CD4-positive, alpha-beta memory T cell (primary cell): ENCODE measurements around the gene OPCML. TPM values are rescaled to one million over a fixed set of nuclear protein-coding genes. Genes with fewer than 3 reads are reported as not detected.

Experiments
- CTCF ChIA-PET: fragments of 350-600 bp; sonication (Branson Sonifier 250); formaldehyde crosslinking; loops from one replicate; lab custom pipeline; 2021; ENCODE audit warnings: inconsistent platforms; ENCODE audit not compliant: partially characterized antibody; lab: Charles Lee
- POLR2A ChIA-PET: fragments of 350-600 bp; sonication (Branson Sonifier 250); formaldehyde crosslinking; loops from one replicate; lab custom pipeline; 2021; ENCODE audit not compliant: partially characterized antibody; lab: Charles Lee
- DNase-seq, 5 donors: peaks; one replicate each; pipeline versions ENCODE4 v3.0.0 to v3.0.0-alpha.2; 2020 to 2022; ENCODE audit warnings: mixed read lengths in 1 of 5
- H3K27ac ChIP-seq: one replicate; pipeline ENCODE4 v1.7.0; 2013; ENCODE audit warnings: low read depth, low read length
- H3K27me3 ChIP-seq: 2 replicates; pipeline ENCODE4 v1.7.0; 2013; ENCODE audit warnings: mild to moderate bottlenecking, low read length, moderate library complexity; ENCODE audit not compliant: insufficient read depth
- H3K36me3 ChIP-seq: 2 replicates; pipeline ENCODE4 v1.7.0; 2013; ENCODE audit warnings: mild to moderate bottlenecking, low read length, moderate library complexity; ENCODE audit not compliant: insufficient read depth
- H3K4me1 ChIP-seq: 2 replicates; pipeline ENCODE4 v1.7.0; 2013; ENCODE audit warnings: mild to moderate bottlenecking, low read length, moderate library complexity; ENCODE audit not compliant: insufficient read depth
- H3K4me3 ChIP-seq, 2 donors: one replicate each; pipeline ENCODE4 v1.7.0; 2013; ENCODE audit warnings: low read length in 2 of 2, mild to moderate bottlenecking in 1 of 2
- H3K9me3 ChIP-seq, 2 donors: one replicate each; pipeline ENCODE4 v1.7.0; 2013; ENCODE audit warnings: low read length in 2 of 2, control low read depth in 1 of 2; ENCODE audit not compliant: control insufficient read depth in 1 of 2
- H3K27ac Mint-ChIP-seq, 7 donors: one replicate each; pipeline ENCODE4 v1.8.0; 2020 to 2021; ENCODE audit warnings: mixed read lengths in 7 of 7, mild to moderate bottlenecking in 6 of 7, inconsistent platforms in 3 of 7, moderate library complexity in 3 of 7
- H3K27me3 Mint-ChIP-seq, 2 donors: one replicate each; pipeline ENCODE4 v1.8.0; 2020 to 2021; ENCODE audit warnings: mixed read lengths in 2 of 2
- H3K36me3 Mint-ChIP-seq, 2 donors: one replicate each; pipeline ENCODE4 v1.8.0; 2020 to 2021; ENCODE audit warnings: mixed read lengths in 2 of 2, inconsistent platforms in 1 of 2, mild to moderate bottlenecking in 1 of 2
- H3K4me1 Mint-ChIP-seq, 4 donors: one replicate each; pipeline ENCODE4 v1.8.0; 2020 to 2021; ENCODE audit warnings: mixed read lengths in 4 of 4, mild to moderate bottlenecking in 1 of 4
- H3K4me3 Mint-ChIP-seq, 8 donors: one replicate each; pipeline ENCODE4 v1.8.0; 2020 to 2021; ENCODE audit warnings: mixed read lengths in 8 of 8, mild to moderate bottlenecking in 7 of 8, moderate library complexity in 6 of 8, inconsistent platforms in 3 of 8
- H3K9me3 Mint-ChIP-seq, 8 donors: one replicate each; pipeline ENCODE4 v1.8.0; 2020 to 2021; ENCODE audit warnings: mixed read lengths in 8 of 8, mild to moderate bottlenecking in 5 of 8, inconsistent platforms in 3 of 8, moderate library complexity in 1 of 8
- intact Hi-C: fragments of 100-400 bp; cut with micrococcal nuclease; formaldehyde crosslinking; loops from one replicate; pipeline ENCODE4 v1.15.1; 2023
- polyA plus RNA-seq, 2 donors: library from polyadenylated mRNA; unstranded; fragments of 300-500 nt; fragmentation: Illumina TruSeq; gene quantifications; one replicate each; pipeline ENCODE4 v1.2.3, GENCODE V29; 2021
- total RNA-seq, 2 experiments: library from RNA; stranded (reverse); gene quantifications; one replicate each; pipeline ENCODE4 v1.2.3, GENCODE V29; 2021

Gene OPCML
- total and polyA plus RNA-seq, 4 experiments from 2014 or later = not detected

DNA sequence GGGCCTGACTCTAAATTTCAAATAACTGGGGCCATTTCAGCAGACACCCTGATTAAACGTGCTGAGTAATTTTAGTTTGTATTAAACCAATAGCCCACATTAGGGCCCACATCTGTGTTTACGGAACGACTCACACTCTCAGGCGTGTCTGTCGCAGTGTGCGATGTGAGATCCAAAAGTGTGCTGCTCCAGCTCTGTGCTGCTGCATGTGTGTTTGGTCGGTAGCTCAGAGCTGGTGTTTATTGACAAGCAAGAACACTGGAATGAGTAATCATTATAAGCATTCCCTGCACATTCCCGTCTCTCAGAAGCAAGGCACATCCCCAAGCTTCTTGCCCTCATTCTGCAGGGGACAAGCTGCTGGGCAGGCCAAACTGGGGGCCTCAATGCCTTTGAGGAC is 7.8 kb downstream of the OPCML start:
- no peak overlapping the region for H3K4me3 Mint-ChIP-seq

DNA sequence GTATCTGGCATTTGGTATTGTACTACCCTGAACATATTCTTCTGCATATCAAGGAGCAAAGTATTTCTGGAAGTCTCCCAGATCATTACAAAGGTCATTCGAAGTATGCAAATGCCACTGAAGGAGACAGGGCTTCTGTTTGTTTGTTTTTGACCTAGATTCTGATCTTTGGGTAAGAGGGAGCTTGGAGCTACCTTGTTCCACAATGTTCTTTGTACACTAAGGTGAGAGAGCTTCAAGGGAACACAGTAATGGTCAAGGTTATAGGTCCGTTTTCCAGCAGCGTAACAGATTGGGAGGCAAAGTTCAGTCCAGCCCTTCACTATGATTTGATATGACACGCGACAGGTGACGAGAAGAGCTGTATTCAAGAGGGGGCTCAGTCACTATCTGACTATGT is 10.0 kb downstream of the OPCML start:
- H3K27ac Mint-ChIP-seq = no peak overlapping the region
- ChIA-PET CTCF (no interaction called here), POLR2A (no interaction called here)
- no peak for DNase-seq
- no peak overlapping the region for H3K4me3 ChIP-seq
- intact Hi-C loops = no loop called here
- no peak overlapping the region for H3K4me3 Mint-ChIP-seq
- peaks cover 0 to 3% (median under 1%) of the 10 kb centered on the region in 8 donors for H3K9me3 Mint-ChIP-seq
- no peaks in the 10 kb centered on the region for H3K36me3 Mint-ChIP-seq
- H3K27ac ChIP-seq = no peak overlapping the region
- no peaks in the 10 kb centered on the region for H3K4me1 Mint-ChIP-seq
- H3K36me3 ChIP-seq = no peaks in the 10 kb centered on the region
- no peaks in the 10 kb centered on the region for H3K27me3 ChIP-seq
- H3K27me3 Mint-ChIP-seq = no peaks in the 10 kb centered on the region
- H3K4me1 ChIP-seq = no peaks in the 10 kb centered on the region
- H3K9me3 ChIP-seq = no peaks in the 10 kb centered on the region

More for the DNA sequence above, 7.8 kb downstream of the OPCML start:
- intact Hi-C loops = no loop called here
- Mint-ChIP-seq H3K4me1 (no peaks in the 10 kb centered on the region), H3K27me3 (peaks cover 6 to 8% of the 10 kb centered on the region in 2 donors), H3K27ac (no peak overlapping the region), H3K9me3 (peaks cover 0 to 3% (median 0%) of the 10 kb centered on the region in 8 donors), H3K36me3 (no peaks in the 10 kb centered on the region)
- Histone ChIP-seq H3K4me1 (no peaks in the 10 kb centered on the region), H3K36me3 (no peaks in the 10 kb centered on the region), H3K9me3 (no peaks in the 10 kb centered on the region), H3K27ac (no peak overlapping the region), H3K27me3 (no peaks in the 10 kb centered on the region), H3K4me3 (no peak overlapping the region)
- CTCF ChIA-PET = no interaction called here
- no peak for DNase-seq
- POLR2A ChIA-PET = no interaction called here

DNA sequence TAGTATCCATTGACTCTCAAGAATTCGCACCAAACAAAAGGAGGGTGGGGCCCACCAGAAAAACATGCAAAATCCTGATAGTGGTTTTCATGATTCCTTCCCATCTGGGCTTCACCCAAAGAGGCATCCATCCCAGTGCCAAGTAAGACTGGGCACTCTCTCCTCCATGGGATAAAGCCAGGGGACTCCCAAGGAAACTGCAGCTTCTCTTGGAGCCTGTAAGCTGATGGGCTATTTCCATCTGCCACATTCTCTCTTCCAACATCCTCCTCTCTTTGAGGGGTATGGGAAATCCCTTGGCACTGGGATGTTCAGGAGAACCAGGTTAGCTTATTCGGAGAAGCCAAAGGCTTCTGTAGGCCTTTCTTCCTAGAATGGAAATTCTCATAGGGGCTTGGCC is 10.8 kb downstream of the OPCML start:
- Mint-ChIP-seq H3K4me1 (no peaks in the 10 kb centered on the region), H3K4me3 (no peak overlapping the region), H3K27me3 (no peaks in the 10 kb centered on the region), H3K27ac (no peak overlapping the region), H3K36me3 (no peaks in the 10 kb centered on the region), H3K9me3 (peaks cover 0 to 3% (median under 1%) of the 10 kb centered on the region in 8 donors)
- no peak overlapping the region for H3K27ac ChIP-seq
- DNase-seq = no peak
- no peaks in the 10 kb centered on the region for H3K4me1 ChIP-seq
- H3K27me3 ChIP-seq = no peaks in the 10 kb centered on the region
- intact Hi-C loops = no loop called here
- H3K9me3 ChIP-seq = no peaks in the 10 kb centered on the region
- H3K4me3 ChIP-seq = no peak overlapping the region
- ChIA-PET CTCF (no interaction called here), POLR2A (no interaction called here)
- H3K36me3 ChIP-seq = no peaks in the 10 kb centered on the region

DNA sequence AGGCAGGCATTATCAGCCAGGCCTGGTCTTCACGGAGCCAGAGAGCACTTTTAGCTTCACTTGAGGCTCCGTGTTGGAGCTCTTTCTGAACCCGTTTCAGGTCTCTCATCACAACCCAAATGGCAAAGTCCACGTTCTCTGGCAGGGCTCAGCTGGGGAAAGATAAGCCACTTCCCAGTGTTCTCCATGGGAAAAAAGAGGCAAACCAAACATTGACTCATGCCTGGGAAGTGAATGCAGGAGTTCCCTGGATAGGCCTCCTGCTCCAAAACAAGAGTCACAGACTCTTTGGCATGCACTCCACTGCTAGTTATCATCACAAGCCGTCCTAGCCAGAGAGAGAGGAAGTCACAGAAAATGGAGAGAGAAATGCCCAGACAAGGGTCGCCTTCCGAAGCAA is 11.6 kb downstream of the OPCML start:
- no peaks in the 10 kb centered on the region for H3K36me3 ChIP-seq
- ChIA-PET POLR2A (no interaction called here), CTCF (no interaction called here)
- no peak overlapping the region for H3K4me3 ChIP-seq
- no peaks in the 10 kb centered on the region for H3K4me1 ChIP-seq
- no peaks in the 10 kb centered on the region for H3K9me3 ChIP-seq
- Mint-ChIP-seq H3K4me1 (no peaks in the 10 kb centered on the region), H3K9me3 (peaks cover 0 to 2% (median under 1%) of the 10 kb centered on the region in 8 donors), H3K4me3 (no peak overlapping the region), H3K27me3 (no peaks in the 10 kb centered on the region), H3K27ac (no peak overlapping the region), H3K36me3 (no peaks in the 10 kb centered on the region)
- no peak for DNase-seq
- no peaks in the 10 kb centered on the region for H3K27me3 ChIP-seq
- no peak overlapping the region for H3K27ac ChIP-seq
- intact Hi-C loops = no loop called here

DNA sequence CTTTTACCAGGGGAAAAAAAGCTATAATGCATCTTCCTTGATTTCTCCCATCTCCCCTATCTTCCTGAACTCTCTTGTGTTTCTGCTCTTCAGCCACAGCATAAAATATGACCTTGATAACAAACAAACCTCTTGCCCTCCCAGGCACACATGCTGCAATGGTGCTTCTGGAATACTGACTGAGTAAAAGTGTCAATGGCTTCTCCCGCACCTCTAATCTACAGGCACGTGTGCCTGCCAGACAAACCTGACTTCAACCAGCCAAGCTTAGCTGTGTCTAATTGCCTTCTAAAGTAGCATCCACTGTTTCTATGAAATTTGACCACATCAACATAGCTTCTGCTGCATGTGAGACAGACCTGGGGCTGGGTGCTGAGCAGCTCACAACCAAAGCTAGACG is 12.7 kb downstream of the OPCML start:
- intact Hi-C loops = no loop called here
- no peak overlapping the region for H3K27ac ChIP-seq
- Mint-ChIP-seq H3K9me3 (peaks cover 0 to 2% (median 0%) of the 10 kb centered on the region in 8 donors), H3K27ac (no peak overlapping the region), H3K4me1 (no peaks in the 10 kb centered on the region), H3K27me3 (no peaks in the 10 kb centered on the region), H3K4me3 (no peak overlapping the region), H3K36me3 (no peaks in the 10 kb centered on the region)
- ChIA-PET POLR2A (no interaction called here), CTCF (no interaction called here)
- H3K4me3 ChIP-seq = no peak overlapping the region
- no peaks in the 10 kb centered on the region for H3K9me3 ChIP-seq
- DNase-seq = no peak
- no peaks in the 10 kb centered on the region for H3K36me3 ChIP-seq
- H3K4me1 ChIP-seq = no peaks in the 10 kb centered on the region
- no peaks in the 10 kb centered on the region for H3K27me3 ChIP-seq

DNA sequence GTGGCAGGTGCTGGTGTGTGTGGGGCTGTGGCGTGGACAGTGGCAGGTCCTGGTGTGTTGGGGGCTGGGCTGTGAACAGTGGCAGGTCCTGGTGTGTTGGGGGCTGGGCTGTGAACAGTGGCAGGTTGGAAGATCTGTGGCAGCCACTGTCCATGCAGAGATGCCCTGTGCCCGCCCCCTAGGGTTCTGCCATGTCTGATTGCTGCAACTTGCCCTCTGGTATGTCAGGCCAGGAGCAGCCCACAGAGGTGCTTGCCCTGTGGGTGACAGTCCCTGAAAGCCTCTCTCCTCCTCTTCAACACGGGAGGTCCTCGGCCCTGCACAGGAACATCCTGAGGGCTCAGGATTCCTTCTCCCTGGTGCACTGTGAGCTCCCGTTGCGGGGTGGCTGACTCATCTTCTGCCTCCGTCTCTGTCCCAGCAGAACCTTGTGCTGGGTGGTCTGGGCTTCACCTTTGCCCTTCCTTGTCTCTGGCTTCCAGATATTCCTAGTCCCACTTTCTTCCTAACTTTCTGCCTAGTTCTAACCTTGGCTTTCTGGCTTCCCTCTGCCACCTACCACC is 13.5 kb downstream of the OPCML start:
- Histone ChIP-seq H3K9me3 (no peaks in the 10 kb centered on the region), H3K27me3 (no peaks in the 10 kb centered on the region), H3K4me3 (no peak overlapping the region), H3K4me1 (no peaks in the 10 kb centered on the region), H3K27ac (no peak overlapping the region), H3K36me3 (no peaks in the 10 kb centered on the region)
- no peak for DNase-seq
- intact Hi-C loops = no loop called here
- Mint-ChIP-seq H3K27ac (no peak overlapping the region), H3K4me3 (no peak overlapping the region), H3K4me1 (no peaks in the 10 kb centered on the region), H3K27me3 (no peaks in the 10 kb centered on the region), H3K9me3 (peaks cover 0 to 2% (median 0%) of the 10 kb centered on the region in 8 donors), H3K36me3 (no peaks in the 10 kb centered on the region)
- ChIA-PET CTCF (no interaction called here), POLR2A (no interaction called here)

DNA sequence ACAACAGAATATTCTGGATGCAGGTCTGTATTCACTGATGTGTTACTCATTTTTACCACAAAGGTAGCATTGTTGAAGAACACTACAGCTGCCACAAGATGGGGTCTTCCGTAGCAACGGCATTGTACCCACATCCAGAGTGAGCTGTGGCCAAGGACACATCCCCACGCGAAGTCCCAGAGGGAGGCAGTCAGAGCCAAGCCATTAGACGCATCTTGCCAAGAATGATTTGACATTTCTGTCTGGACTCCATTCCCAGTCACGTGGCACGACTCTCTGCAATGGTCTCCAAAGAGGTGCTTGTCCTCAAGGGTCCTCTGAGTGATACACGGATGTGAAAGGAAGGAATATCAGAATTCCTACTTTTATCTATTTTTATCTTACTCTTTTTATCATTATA is 15.5 kb downstream of the OPCML start:
- no peak for DNase-seq
- Mint-ChIP-seq H3K9me3 (peaks cover 0 to 2% (median 0%) of the 10 kb centered on the region in 8 donors), H3K4me3 (no peak overlapping the region), H3K27ac (no peak overlapping the region), H3K4me1 (no peaks in the 10 kb centered on the region), H3K36me3 (no peaks in the 10 kb centered on the region), H3K27me3 (no peaks in the 10 kb centered on the region)
- POLR2A ChIA-PET = no interaction called here
- no peaks in the 10 kb centered on the region for H3K4me1 ChIP-seq
- H3K27ac ChIP-seq = no peak overlapping the region
- CTCF ChIA-PET = no interaction called here
- intact Hi-C loops = no loop called here
- no peak overlapping the region for H3K4me3 ChIP-seq
- no peaks in the 10 kb centered on the region for H3K36me3 ChIP-seq
- H3K27me3 ChIP-seq = no peaks in the 10 kb centered on the region
- no peaks in the 10 kb centered on the region for H3K9me3 ChIP-seq

DNA sequence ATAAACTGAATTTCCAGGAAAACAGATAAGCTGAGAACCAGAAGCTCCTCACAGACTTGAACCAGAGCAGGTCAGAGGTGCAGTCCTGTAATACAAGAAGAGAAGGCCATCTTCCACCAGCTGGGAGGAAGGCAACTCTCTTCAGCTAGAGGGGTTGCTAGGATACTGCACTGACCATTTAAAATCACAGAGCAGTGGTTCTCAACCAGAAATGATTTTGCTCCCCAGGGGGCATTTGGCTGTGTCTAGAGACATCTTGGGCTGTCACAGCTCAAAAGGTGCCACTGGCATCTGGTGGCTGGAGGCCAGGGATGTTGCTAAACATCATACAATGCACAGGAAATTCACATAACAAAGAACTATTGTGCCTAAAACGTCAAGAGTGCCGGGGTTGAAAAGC is 17.2 kb downstream of the OPCML start:
- no peaks in the 10 kb centered on the region for H3K4me1 Mint-ChIP-seq
- Histone ChIP-seq H3K4me3 (no peak overlapping the region), H3K27ac (no peak overlapping the region), H3K4me1 (no peaks in the 10 kb centered on the region), H3K27me3 (no peaks in the 10 kb centered on the region), H3K36me3 (no peaks in the 10 kb centered on the region), H3K9me3 (no peaks in the 10 kb centered on the region)
- intact Hi-C loops = no loop called here
- DNase-seq = no peak
- no peak overlapping the region for H3K27ac Mint-ChIP-seq
- H3K27me3 Mint-ChIP-seq = no peaks in the 10 kb centered on the region
- POLR2A ChIA-PET = no interaction called here
- H3K36me3 Mint-ChIP-seq = no peaks in the 10 kb centered on the region
- peaks cover 0 to 3% (median under 1%) of the 10 kb centered on the region in 8 donors for H3K9me3 Mint-ChIP-seq
- CTCF ChIA-PET = no interaction called here
- H3K4me3 Mint-ChIP-seq = no peak overlapping the region
